Right ventricle myocardium superior (tissue), 1 donor: ENCODE results near the gene HES5. TPM values are rescaled to one million over a fixed set of nuclear protein-coding genes. Genes with fewer than 3 reads are reported as not detected.
"Not testable (repeated sequence)": the region's sequence is repeated elsewhere in the genome, so short reads cannot be mapped to it uniquely, and the experiment has no call there.

Experiments used
- ATAC-seq: fragments of 200-7000 bp; cut with Tn5 transposase; one replicate; pipeline ENCODE4 v1.9.1; 2020; ENCODE audit warnings: mild to moderate bottlenecking; ENCODE audit not compliant: poor library complexity
- DNase-seq: peaks from one replicate; pipeline ENCODE4 v3.0.0-alpha.2; 2020
- intact Hi-C: fragments of 100-400 bp; cut with DNase I; formaldehyde crosslinking; loops from one replicate; pipeline ENCODE4 v1.11.2; 2022
- total RNA-seq: library from RNA; stranded (reverse); fragmentation: NEBNext Ultra II Directional; extraction: Animal tissue kit (Norgen Biotek cat#: 25700); gene quantifications from one replicate; pipeline ENCODE4 v1.2.1, GENCODE V29; 2021
- donor health status: DM: no; HTN: yes; CAD: no; lungs with severe emphysema.

HES5 gene
- total RNA-seq, 1 donor from 2014 or later, result 1.6 TPM

DNA sequence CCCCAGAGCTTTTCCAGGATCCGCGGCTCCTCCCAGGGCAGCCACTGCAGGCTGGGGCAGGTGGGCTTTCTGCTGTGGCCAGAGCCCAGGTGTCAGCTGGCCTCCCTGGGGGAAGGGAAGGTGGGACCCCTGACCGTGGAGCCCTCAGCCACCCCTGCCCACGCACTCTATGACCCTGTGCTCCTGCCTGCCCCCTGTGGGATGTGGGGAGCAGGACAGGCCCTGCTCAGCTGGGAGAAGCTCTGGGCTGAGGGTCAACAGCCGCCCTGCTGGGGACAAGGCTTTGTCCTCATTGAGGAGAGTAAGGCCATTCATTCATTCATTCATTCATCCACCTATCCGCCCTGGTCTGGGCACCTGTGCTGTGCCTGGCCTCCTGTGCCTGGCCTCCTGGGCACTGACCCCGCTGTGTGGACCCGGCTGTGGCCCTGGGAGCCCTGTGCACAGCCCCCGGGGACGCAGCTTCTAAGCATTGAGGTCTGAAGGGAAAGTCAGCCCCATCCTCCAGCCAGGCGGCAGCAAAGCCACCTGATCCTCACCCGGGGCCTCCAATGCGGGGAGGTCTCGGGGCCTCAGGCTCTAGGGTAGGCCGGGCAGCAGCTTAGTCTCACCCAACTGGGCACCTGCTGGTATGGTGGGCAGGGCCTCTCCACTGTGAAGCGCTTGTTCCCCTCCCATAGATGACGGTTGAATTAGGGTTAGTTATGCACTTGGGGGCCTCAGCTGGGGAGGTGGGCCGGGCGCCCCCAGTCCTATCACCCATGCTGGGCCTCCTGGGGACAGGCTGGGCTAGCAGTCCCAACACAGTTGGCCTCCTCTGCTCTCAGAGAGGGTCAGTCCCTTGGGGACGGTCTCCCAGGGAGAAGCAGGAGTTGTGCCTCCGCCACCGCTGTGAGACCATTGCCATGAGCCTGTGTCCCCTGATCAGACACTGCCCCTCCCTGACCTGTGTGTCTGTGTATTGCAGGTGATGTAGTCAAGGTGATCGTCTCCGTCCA lies 32.1 kb upstream of the HES5 start:
- DNase-seq, result peak; percentile 14
- intact Hi-C loops, result no loop called here
- no peak for ATAC-seq

DNA sequence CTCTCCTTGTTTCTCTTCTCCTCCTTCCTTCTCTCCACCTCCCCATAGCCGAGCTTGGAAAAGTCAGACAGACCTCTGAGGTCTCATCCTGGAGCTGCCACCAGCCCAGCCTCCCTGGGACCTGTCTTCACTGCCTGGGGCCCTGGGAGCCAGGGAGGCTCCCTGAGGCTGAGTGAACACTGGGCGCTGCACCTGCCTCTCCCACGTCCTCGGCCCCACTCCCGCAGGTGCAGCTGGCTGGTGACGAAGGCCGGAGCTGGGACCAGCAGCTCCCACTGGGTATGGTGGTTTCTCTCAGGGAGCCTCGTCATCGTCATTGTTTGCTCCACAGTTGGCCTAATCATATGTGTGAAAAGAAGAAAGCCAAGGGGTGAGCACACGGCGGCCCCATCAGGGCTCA lies 31.4 kb upstream of the HES5 start:
- intact Hi-C loops, result no loop called here
- DNase-seq, result no peak
- no peak for ATAC-seq

DNA sequence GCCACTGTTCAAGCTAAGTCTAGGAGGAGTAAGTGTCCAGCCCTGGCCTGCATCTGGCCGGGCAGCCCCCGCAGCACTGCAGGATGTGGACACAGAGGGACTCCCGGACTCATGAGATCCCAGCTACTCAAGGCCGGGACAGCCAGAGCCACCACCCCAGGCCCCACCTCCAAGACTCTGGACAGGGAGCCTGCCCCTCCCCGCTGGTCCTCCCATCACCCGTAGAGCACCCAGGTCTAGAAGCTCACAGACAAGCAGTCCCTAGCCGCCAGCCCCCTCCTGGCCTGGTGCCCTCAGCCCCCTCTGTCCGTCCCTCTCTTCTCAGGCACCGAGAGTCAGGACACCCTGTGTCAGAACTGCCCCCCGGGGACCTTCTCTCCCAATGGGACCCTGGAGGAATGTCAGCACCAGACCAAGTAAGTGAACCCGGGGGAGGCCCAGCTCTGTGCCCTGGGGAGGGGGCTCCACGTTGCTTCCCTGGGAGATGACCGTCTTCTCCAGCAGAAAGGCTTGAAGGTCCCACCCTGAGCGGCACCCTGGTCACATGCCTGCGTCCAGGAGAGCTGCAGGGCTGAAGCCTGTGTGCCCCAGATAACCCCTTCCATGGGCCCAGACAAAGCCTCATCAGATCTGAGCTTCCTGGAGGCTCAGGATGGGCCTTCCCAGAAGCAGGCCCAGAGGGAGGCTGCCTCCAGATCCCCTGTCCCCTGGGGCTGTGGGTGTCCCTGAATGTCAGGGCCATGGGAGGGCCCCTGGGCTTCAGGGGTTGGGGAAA lies 30.4 kb upstream of the HES5 start:
- no peak for DNase-seq

DNA sequence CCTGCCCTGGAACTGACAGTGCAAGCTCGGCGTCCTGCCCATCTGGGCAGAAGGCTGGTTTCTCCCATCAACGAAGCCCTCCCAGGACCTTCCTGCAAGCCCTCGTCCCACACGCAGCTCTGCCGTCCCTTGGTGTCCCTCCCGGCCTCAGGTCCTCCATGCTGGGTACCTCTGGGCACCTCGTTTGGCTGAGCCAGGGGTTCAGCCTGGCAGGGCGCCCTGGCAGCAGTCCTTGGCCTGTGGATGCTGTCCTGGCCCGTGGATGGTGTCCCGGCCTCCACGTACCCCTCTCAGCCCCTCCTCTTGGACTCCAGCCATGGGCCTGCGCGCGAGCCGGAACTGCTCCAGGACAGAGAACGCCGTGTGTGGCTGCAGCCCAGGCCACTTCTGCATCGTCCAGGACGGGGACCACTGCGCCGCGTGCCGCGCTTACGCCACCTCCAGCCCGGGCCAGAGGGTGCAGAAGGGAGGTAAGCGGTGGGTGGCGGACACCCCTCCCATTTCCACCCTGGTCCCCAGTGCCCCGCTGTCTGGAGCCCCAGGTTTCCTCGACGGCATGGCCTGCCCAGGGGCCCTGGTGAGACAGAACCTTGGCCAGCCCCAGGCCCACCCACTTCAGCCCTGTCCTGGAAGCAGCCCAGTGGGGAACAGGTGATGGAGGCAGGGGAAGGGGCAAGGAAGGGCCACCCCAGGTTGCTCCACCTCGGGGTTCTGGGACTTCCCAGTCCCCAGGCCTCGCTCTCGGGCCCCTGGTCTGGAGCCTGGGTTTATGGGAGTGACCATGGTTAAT lies 29.6 kb upstream of the HES5 start:
- intact Hi-C loops, result no loop called here
- no peak for ATAC-seq

More for the DNA sequence above, 30.4 kb upstream of the HES5 start:
- intact Hi-C loops, result no loop called here
- no peak for ATAC-seq

DNA sequence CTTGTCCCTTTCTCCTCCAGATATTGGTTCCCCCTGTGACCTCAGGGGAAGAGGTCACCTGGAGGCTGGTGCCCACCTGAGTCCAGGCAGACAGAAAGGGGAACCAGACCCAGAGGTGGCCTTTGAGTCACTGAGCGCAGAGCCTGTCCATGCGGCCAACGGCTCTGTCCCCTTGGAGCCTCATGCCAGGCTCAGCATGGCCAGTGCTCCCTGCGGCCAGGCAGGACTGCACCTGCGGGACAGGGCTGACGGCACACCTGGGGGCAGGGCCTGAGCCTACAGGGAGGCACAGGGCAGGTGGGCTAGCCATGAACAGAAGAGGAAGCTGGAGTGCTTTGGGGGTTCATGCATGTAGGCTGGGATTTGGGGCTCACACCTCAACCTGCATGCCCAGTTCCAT lies 28.8 kb upstream of the HES5 start:
- ATAC-seq, result no peak
- intact Hi-C loops, result no loop called here
- no peak for DNase-seq

More for the DNA sequence above, 29.6 kb upstream of the HES5 start:
- DNase-seq, result no peak

DNA sequence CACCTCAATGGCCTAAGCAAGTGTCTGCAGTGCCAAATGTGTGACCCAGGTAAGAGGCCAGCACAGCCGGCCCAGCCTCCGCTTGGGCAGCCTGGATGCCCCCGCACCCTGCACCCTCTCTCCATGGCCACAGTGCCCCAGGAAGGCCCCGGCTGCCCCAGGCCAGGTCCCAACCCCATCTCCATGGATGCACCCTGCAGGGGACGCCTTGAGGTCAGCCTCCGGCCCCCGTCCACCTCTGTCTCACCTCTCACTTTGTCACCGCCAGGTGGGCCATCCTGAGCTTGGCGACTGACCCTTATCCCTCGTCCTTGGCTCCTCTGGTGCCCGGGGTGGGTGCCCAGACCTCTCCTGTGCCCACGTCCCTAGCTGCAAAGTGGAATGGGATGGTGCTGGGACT lies 28.4 kb upstream of the HES5 start:
- no peak for ATAC-seq
- no peak for DNase-seq
- intact Hi-C loops, result no loop called here

DNA sequence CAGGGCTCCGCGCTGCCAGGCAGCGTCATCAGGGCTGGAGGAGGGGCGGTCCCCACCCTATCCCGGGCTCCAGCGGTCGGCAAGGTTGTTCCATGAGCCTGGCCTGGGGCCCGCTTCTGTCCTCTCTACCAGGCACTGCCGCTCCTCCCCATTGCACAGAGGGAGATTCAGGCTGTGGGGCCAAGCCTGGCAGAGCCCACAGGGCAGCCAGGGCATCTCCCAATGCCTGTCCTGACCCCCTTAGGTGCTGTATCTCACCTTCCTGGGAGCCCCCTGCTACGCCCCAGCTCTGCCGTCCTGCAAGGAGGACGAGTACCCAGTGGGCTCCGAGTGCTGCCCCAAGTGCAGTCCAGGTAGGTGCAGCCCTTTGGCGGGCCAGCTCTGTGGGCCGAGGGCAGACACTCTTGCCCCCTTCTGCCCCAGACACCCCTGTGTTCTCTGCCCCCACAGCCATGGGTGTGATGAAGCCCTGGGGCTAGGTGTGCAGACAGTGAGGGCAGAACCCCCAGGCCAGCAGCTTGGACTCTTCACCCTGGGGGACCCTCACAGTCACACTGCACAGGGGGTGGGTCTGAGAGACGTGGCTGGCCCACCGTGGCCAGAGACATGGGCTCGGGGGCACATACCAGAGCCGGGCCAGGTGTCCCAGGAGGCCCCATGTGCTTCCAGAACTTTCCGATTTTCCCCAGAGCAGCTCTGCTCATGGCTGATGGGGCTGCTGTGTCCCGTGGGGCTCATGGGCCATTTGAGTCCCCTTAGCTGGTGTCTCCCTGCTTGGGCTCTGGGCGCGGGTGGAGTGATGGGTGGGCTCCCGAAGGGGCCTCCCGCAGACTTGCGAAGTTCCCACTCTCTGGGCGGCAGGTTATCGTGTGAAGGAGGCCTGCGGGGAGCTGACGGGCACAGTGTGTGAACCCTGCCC lies 27.7 kb upstream of the HES5 start:
- ATAC-seq (no peak), DNase-seq (no peak)
- intact Hi-C loops, result no loop called here

DNA sequence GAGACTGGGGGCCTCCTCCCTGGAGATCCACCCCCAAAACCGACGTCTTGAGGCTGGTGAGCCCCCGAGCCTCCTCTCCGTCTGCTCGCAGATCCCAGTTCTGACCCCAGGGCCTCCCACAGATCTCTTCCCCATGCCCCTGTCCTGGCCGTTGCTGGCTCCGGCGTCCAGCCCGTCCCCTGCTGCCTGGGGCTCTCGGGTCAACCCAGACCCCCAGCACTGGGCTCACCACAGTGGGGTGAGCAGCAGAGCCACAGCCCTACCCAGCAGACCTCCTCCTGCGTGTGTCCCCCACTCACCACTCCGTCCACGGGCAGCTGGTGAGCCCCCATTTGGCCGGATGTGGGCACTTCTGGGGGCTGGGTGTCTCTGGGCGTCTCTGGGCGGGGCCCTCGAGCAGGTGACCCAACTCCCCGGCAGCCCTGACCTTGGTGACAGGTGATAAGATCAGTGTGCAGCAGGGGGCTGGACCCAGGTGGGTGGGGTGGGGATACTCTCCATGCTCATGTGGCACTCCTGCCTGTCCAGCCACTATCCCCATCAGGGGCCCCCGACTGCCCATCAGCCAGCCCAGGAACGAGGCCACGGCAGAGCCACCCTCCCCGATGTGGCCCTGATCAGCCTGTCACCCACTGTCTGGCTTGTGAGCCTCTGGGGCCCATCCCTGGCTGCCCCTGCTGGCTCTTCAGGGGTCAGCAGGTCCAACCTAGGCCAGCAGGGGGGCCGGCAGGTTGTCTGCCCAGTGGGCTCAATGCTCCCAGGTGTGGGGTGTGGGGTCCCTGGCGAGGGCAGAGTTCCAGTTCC lies 26.8 kb upstream of the HES5 start:
- DNase-seq (no peak), ATAC-seq (peak; percentile 13)
- intact Hi-C loops, result no loop called here

DNA sequence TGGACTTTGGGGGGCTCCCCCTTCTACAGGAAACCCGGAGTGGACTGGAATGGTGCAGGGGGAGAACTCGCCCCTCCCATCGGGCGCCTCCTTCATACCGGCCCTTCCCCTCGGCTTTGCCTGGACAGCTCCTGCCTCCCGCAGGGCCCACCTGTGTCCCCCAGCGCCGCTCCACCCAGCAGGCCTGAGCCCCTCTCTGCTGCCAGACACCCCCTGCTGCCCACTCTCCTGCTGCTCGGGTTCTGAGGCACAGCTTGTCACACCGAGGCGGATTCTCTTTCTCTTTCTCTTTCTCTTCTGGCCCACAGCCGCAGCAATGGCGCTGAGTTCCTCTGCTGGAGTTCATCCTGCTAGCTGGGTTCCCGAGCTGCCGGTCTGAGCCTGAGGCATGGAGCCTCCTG lies 26.2 kb upstream of the HES5 start, which contains the start of gene TNFRSF14:
Gene TNFRSF14, plus strand, starts transcription at position 95 of the 401 bp plus-strand sequence. Its CDS starts 294 bp downstream, at position 389.
- ATAC-seq, result peak; percentile 60
- peak; percentile 72 for DNase-seq
- intact Hi-C loops, result no loop called here

DNA sequence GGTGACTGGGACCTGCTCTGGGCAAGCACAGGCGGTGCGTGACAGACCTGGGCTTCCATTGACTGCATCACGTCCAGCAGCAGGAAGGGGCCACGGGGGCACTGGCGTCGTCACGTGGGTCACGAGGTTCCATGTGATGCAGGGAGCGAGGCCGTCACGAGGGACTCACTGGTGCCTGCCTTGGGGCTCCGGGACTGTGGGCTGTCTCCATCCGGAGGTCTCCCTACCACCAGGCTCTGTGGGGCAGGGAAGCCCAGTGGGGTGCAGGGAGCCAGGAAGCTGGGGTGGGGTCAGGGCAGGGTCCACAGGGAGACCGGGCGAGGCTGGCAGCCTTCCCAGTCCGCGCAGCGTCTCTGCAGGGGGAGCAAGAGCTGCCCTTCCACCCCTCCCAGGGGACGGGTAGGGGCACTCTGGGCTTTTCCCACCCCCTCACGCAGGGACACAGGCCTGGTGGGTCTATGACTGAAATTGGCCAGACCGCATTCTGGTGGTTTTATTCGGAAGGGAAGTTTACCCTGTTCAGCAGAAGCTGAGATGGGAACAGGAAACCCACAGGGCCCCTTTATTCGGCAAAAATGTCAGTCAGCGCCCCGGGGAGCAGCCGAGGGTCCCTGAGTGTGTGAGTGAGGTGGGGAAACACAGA lies 25.7 kb upstream of the HES5 start:
- DNase-seq (peak; percentile 88), ATAC-seq (peak; percentile 67)
- intact Hi-C loops, result no loop called here

DNA sequence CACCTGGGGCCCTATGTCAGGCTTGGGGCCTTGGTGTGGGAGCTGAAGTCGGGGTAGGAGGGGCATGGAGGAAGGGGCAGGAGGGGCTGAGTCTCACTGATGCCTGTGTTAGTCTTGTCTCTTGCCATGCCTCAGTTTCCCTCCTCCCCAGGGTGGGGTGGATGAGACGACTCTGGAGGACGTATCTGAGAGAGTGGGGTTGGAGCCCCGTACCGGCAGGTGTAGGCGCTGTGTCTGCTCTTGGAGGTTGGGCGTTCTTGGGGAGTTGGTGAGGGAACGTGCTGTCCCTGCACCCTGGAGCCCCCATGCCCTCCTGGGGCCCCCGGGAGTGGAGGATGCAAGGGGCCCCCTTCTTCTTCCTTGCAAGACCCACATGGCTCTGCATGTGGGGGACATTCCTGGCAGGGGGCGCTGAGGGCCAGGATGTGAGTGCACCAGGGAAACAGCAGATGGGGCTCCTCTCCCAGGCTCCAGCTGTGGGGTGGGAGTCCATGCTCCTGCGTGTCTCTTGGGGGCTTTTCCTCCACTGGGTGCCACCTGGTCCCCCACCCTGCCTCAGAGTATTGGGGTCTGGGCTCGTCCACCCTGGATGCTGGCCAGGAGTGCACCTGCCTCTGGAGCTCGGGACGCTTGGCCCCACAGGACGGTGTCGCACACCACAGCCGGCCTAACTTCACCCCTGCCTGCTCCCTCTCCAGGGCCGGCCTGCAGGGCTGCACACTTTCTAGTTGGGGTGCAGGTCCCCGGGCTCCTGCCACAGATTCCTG lies 24.7 kb upstream of the HES5 start:
- intact Hi-C loops, result no loop called here
- ATAC-seq (no peak), DNase-seq (no peak)

DNA sequence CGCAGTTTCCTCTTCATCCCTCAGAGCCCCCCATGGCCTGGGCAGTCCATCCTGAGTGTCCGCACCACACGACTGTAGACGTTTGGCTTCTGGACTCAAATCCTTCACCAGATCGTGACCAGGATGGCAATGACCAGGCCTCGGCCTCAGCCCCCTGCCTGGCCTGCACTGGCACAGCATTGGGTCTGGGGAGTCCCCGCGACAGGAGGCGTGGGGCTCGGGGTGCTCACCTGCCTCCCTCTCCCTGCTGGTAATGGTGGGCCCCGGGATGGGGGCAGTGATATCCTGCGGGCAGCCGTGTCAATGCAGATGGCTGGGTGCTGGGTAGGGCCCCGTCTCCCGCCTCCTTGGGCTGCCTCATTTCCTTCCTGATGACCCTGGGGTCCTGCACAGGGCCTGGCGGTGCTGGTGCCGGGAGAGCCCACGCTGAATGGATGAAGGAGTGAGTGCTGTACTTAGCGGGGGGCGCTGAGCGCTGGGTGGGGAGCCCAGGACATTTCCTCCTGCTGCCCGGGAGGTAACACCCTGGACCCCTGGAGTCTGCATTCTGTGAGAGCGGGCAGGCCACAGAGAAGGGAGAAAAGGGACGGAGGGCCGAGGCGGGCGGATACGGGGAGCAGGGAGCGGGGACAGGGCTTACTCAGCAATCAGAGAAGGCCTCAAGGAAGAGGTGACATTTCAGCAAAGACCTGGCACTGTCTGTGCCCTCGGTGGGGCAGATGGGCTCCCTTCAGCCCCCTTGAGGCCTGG lies 24.0 kb upstream of the HES5 start:
- DNase-seq, result no peak
- intact Hi-C loops, result no loop called here

DNA sequence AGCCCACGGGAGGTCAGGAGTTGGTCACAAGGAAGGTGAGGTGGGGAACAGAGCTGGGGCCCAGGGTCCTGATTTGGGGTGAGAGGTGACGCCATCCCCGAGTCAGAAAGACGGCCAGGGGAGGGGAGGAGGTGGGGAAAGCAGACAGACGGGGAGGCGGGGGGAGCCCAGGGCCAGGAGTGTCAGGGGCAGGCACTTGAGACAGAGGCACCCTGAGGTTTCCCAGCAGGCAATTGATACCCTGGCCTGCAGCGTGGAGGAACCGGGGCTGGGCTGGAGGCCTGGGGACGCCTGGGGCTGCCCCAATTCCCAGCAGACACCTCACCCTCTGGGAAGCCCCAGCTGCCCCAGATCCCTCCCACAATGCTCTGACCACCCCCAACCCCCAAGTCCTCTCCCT lies 23.0 kb upstream of the HES5 start:
- DNase-seq, intact Hi-C loops, ATAC-seq: not testable (repeated sequence)

More for the DNA sequence above, 24.0 kb upstream of the HES5 start:
- ATAC-seq, result no peak

DNA sequence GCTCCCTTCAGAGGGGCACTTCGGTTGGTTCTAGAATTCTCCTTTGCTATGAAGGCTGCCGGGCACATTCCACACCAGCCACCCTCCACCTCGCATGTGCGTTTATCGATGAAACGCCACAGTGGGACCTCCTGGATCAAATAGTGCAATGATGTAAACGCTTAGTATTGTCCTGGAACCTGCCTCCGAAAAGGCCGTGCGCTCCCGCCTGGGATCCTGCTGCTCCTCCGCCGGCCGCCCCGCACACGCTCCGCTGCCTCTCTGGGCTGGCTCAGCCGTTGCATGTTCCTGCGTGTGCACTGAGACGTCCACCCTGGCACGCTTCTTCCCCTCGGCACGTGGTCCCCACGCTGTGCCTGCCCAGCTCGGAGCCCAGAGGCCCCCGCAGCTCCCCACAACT lies 22.1 kb upstream of the HES5 start:
- no peak for ATAC-seq
- intact Hi-C loops, result no loop called here
- DNase-seq, result no peak

DNA sequence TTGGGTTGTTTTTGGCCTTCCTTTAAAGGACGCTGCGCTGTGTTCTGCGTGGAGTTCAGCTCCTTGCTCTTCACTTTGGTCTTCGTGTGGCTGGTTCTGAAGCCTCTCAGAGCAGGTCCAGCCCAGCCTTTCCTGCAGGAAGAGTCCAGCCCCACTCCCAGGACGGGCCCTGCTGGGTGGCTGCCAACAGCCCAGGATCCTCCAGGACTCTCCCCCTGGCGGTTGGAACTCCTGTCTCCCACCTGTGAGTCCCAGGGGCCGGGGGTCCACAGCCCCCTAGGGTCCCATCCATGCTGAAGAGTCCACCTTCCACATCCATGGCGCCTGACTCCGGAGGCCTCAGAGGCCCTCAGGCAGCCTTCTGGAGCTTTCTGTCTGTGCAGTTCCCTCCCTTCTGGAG lies 21.5 kb upstream of the HES5 start:
- intact Hi-C loops, ATAC-seq: not testable (repeated sequence)
- DNase-seq, result peak; percentile 71
